Loucy (cell line): ENCODE measurements around the gene CLPSL2.

Source experiments
- EZH2phosphoT487 ChIP-seq: fragments of 200-600 bp; IDR thresholded peaks from 2 replicates; pipeline ENCODE4 v1.6.1; 2018; ENCODE audit warnings: antibody characterized with exemption, mild to moderate bottlenecking, moderate library complexity, borderline replicate concordance
- TF ChIP-seq, protein P1 (sequence below): fragments of 200-600 bp; sonication (generic); conservative IDR thresholded peaks from 2 replicates; pipeline ENCODE4 v1.5.1; 2014; ENCODE audit warnings: mild to moderate bottlenecking, antibody characterized with exemption, low read length

DNA sequence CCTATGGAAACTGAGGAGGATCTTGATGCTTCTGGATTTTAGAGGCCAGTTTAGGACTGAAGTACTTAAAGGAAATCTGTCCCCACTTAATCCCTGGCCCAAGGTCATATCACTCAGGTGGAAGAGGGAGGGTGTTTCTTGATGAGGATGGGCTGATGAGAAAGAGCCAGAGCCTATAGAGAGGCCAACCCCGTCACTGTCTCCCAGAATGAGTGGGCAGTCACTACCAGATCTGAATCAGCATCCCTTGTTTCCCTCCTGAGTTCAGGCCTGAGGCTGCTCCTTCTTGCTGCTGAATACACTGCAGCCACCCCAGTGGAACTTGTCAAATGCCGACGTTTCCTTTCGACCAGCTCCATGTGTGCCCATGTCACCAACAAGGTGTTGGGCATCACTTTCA is 24.8 kb upstream of the CLPSL2 start:
- TF ChIP-seq, protein P1, sequence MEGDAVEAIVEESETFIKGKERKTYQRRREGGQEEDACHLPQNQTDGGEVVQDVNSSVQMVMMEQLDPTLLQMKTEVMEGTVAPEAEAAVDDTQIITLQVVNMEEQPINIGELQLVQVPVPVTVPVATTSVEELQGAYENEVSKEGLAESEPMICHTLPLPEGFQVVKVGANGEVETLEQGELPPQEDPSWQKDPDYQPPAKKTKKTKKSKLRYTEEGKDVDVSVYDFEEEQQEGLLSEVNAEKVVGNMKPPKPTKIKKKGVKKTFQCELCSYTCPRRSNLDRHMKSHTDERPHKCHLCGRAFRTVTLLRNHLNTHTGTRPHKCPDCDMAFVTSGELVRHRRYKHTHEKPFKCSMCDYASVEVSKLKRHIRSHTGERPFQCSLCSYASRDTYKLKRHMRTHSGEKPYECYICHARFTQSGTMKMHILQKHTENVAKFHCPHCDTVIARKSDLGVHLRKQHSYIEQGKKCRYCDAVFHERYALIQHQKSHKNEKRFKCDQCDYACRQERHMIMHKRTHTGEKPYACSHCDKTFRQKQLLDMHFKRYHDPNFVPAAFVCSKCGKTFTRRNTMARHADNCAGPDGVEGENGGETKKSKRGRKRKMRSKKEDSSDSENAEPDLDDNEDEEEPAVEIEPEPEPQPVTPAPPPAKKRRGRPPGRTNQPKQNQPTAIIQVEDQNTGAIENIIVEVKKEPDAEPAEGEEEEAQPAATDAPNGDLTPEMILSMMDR = no peak
- no peak for TF ChIP-seq EZH2phosphoT487
